Loucy (cell line): ENCODE data around the gene ZFAND3.
A peak's percentile ranks its signal among the peaks of the same experiment; 100 is the strongest.

Experiments
- H2AFZ ChIP-seq: fragments of 200-600 bp; sonication (generic); 2 replicates; pipeline ENCODE4 v1.6.0; 2016; ENCODE audit warnings: antibody characterized with exemption, mild to moderate bottlenecking, low read length, moderate library complexity
- H3F3A ChIP-seq: fragments of 200-600 bp; 2 replicates; pipeline ENCODE4 v1.6.0; 2016; ENCODE audit warnings: antibody characterized with exemption, low read depth, mild to moderate bottlenecking
- H3K27me3 ChIP-seq: fragments of 200-600 bp; sonication (generic); 2 replicates; pipeline ENCODE4 v1.6.1; 2014; ENCODE audit warnings: low read length, mild to moderate bottlenecking; ENCODE audit not compliant: insufficient read depth, poor library complexity, severe bottlenecking
- H3K36me3 ChIP-seq: fragments of 200-600 bp; sonication (generic); 2 replicates; pipeline ENCODE4 v1.6.1; 2016; ENCODE audit warnings: low read length; ENCODE audit not compliant: insufficient read depth
- H3K4me1 ChIP-seq: fragments of 200-600 bp; sonication (generic); 2 replicates; pipeline ENCODE4 v1.5.1; 2014; ENCODE audit warnings: low read length, mild to moderate bottlenecking; ENCODE audit not compliant: insufficient read depth, poor library complexity, severe bottlenecking
- H3K4me2 ChIP-seq: fragments of 200-600 bp; sonication (generic); 2 replicates; pipeline ENCODE4 v1.6.0; 2014; ENCODE audit warnings: antibody characterized with exemption, low read length, low read depth, mild to moderate bottlenecking; ENCODE audit not compliant: poor library complexity, severe bottlenecking
- H3K4me3 ChIP-seq: fragments of 200-600 bp; sonication (generic); 2 replicates; pipeline ENCODE4 v1.5.1; 2014; ENCODE audit warnings: low read length, mild to moderate bottlenecking, mixed read lengths; ENCODE audit not compliant: poor library complexity, severe bottlenecking
- H3K79me2 ChIP-seq: fragments of 200-600 bp; sonication (generic); 2 replicates; pipeline ENCODE4 v1.6.1; 2014; ENCODE audit warnings: low read length; ENCODE audit not compliant: insufficient read depth
- H3K9ac ChIP-seq: fragments of 200-600 bp; sonication (generic); 2 replicates; pipeline ENCODE4 v1.6.0; 2014; ENCODE audit warnings: mild to moderate bottlenecking, low read depth, low read length, moderate library complexity; ENCODE audit not compliant: poor library complexity, severe bottlenecking
- H3K9me2 ChIP-seq: fragments of 200-600 bp; sonication (generic); replicated peaks from 2 replicates; pipeline ENCODE4 v1.6.1; 2016; ENCODE audit warnings: low read depth, low read length, mixed read lengths
- H3K9me3 ChIP-seq: fragments of 200-600 bp; sonication (generic); 2 replicates; pipeline ENCODE4 v1.6.1; 2014; ENCODE audit warnings: mild to moderate bottlenecking, antibody characterized with exemption, low read length, low read depth; ENCODE audit not compliant: insufficient read depth
- H4K20me1 ChIP-seq: fragments of 200-600 bp; sonication (generic); 2 replicates; pipeline ENCODE4 v1.6.0; 2014; ENCODE audit warnings: antibody characterized with exemption, low read length, mild to moderate bottlenecking; ENCODE audit not compliant: insufficient read depth, poor library complexity, severe bottlenecking
- EZH2phosphoT487 ChIP-seq: fragments of 200-600 bp; IDR thresholded peaks from 2 replicates; pipeline ENCODE4 v1.6.1; 2018; ENCODE audit warnings: antibody characterized with exemption, mild to moderate bottlenecking, moderate library complexity, borderline replicate concordance
- TF ChIP-seq, protein P1 (sequence below): fragments of 200-600 bp; sonication (generic); conservative IDR thresholded peaks from 2 replicates; pipeline ENCODE4 v1.5.1; 2014; ENCODE audit warnings: mild to moderate bottlenecking, antibody characterized with exemption, low read length

ZFAND3 gene

DNA sequence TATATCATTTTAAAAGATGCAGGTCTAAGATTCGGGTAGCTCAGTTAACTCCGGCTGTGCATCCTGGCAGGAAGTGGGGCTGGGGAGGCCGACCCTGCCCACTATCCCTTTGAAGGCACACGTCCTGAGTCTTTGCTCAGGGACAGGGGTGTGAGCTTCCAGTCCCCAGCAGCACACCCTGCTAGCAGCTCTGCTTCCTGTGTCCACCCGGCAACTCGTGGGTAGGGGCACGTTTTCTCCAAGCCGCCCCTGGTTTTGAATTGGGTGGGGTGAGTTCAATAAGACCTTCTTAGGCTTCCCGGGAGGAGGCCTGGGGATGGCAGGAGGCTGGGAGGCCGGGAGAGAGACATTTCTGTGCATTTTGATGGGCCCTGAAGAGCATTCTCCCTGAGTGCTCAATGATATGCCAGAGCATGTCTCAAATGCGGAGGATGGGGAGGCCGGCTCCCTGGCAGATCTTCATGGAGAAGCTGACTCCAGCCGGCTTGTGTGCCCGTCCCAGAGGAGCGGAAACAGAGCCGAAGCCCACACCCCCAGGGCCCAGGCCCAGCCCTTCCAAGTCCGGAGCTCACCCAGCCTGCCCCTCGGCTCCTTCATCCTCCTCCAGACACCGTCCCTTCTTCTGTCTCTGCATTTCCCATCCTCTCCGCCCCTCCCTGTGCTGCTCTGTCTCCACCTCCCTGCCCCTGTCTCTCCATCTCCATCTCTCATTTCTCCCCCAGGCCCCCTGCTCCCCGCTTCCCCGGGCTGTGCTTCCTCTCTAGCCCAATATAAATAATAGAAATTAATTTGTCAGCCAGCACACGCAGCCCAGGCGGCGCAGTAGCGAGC lies 36.3 kb upstream of the ZFAND3 start:
- H3K79me2 ChIP-seq: no peaks in the 10 kb centered on the region

DNA sequence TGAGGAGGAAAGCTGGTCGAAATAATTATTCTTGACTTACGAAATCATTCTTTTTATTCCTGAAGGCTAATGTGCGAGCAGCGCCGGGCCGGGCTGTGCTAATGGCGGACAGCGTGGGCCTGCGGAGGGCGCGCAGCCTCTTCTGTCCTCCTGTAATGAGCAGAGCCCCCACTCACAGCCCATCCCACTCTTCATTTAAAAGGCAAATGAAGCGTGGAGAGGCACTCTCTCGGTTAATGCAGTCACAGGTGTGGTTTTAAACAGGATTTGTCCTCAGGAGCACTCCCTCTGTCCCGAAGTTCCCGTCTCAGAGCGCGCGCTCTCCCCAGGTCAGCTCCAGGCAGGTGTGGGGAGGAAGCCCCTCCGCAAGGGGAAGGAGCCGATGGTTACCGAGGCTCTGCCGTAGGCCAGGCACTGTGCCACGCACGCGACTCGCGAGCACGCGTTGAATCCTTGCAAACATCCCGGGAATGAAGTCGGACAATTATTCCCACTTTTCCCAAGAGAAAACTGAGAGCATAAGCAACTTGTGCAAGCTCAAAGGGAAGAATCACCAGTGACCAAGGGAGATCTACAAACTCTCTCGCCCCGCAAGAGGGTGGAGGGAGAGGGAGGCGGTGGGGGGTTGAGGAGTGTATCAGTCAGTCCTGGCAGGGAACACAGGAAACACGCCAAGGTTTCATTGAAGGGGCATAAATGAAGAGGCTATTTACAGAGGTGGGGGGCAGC lies 35.5 kb upstream of the ZFAND3 start:
- no peaks in the 10 kb centered on the region for H3F3A ChIP-seq
- peak overlapping the region; percentile 62 for H3K4me2 ChIP-seq
- no peaks in the 10 kb centered on the region for H3K36me3 ChIP-seq
- H3K4me1 ChIP-seq: peaks cover 6% of the 10 kb centered on the region
- H3K9me3 ChIP-seq: no peaks in the 10 kb centered on the region
- TF ChIP-seq, protein P1, sequence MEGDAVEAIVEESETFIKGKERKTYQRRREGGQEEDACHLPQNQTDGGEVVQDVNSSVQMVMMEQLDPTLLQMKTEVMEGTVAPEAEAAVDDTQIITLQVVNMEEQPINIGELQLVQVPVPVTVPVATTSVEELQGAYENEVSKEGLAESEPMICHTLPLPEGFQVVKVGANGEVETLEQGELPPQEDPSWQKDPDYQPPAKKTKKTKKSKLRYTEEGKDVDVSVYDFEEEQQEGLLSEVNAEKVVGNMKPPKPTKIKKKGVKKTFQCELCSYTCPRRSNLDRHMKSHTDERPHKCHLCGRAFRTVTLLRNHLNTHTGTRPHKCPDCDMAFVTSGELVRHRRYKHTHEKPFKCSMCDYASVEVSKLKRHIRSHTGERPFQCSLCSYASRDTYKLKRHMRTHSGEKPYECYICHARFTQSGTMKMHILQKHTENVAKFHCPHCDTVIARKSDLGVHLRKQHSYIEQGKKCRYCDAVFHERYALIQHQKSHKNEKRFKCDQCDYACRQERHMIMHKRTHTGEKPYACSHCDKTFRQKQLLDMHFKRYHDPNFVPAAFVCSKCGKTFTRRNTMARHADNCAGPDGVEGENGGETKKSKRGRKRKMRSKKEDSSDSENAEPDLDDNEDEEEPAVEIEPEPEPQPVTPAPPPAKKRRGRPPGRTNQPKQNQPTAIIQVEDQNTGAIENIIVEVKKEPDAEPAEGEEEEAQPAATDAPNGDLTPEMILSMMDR: no peak
- H3K79me2 ChIP-seq: no peaks in the 10 kb centered on the region
- H3K9ac ChIP-seq: peak overlapping the region; percentile 59
- no peaks in the 10 kb centered on the region for H4K20me1 ChIP-seq
- peak overlapping the region; percentile 67 for H3K4me3 ChIP-seq
- H2AFZ ChIP-seq: peak overlapping the region; percentile 56
- H3K9me2 ChIP-seq: no peaks in the 10 kb centered on the region
- H3K27me3 ChIP-seq: no peaks in the 10 kb centered on the region

More for the DNA sequence above, 36.3 kb upstream of the ZFAND3 start:
- TF ChIP-seq EZH2phosphoT487: no peak
- TF ChIP-seq, protein P1: no peak
- peak overlapping the region; percentile 56 for H2AFZ ChIP-seq
- H4K20me1 ChIP-seq: no peaks in the 10 kb centered on the region
- peak overlapping the region; percentile 62 for H3K4me2 ChIP-seq
- H3K4me3 ChIP-seq: peak overlapping the region; percentile 67
- H3K9ac ChIP-seq: peak overlapping the region; percentile 59
- no peaks in the 10 kb centered on the region for H3K36me3 ChIP-seq
- no peaks in the 10 kb centered on the region for H3K9me3 ChIP-seq
- H3K27me3 ChIP-seq: no peaks in the 10 kb centered on the region
- H3F3A ChIP-seq: no peaks in the 10 kb centered on the region
- H3K4me1 ChIP-seq: peaks cover 6% of the 10 kb centered on the region
- H3K9me2 ChIP-seq: no peaks in the 10 kb centered on the region

DNA sequence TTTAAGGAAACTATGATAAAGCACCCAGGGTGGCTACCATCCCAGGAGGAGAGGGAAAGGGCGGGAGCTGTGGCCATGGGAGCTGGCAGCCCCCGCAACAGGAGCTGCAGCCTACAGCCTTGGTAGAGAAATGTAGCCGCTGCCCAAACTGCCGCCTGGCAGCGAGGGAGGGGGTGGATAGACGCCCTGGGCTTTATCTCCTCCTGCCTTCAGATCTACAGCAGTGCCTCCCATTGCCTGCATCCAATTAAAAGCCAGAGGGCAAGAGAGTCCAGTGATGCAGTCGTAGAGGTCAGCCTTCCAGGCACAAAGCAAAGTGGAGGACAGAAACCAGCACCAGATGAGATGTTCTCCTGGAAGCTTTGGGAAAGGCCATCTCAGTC lies 35.0 kb upstream of the ZFAND3 start:
- H3K27me3 ChIP-seq: no peaks in the 10 kb centered on the region
- H2AFZ ChIP-seq: no peak overlapping the region
- H3F3A ChIP-seq: no peaks in the 10 kb centered on the region
- H3K4me2 ChIP-seq: peak overlapping the region; percentile 62
- no peaks in the 10 kb centered on the region for H3K36me3 ChIP-seq
- TF ChIP-seq EZH2phosphoT487: no peak
- TF ChIP-seq, protein P1: no peak
- H3K9me2 ChIP-seq: no peaks in the 10 kb centered on the region
- no peak overlapping the region for H3K9ac ChIP-seq
- no peaks in the 10 kb centered on the region for H3K79me2 ChIP-seq
- no peaks in the 10 kb centered on the region for H3K9me3 ChIP-seq
- H4K20me1 ChIP-seq: no peaks in the 10 kb centered on the region
- H3K4me1 ChIP-seq: peaks cover 6% of the 10 kb centered on the region
- peak overlapping the region; percentile 67 for H3K4me3 ChIP-seq
